GM15510 (cell line): ENCODE data around the gene HSPB3.

Source experiments
- POLR2A ChIP-seq: IDR thresholded peaks from 3 replicates; pipeline ENCODE4 v1.6.1; 2011; ENCODE audit warnings: borderline replicate concordance; ENCODE audit not compliant: insufficient read length; ENCODE audit errors: extremely low read depth

HSPB3 gene

GRCh38 chr5:54484219-54484894 is 28.9 kb downstream of the HSPB3 start:
- TF ChIP-seq POLR2A, result no peak

GRCh38 chr5:54491326-54491725 is 35.8 kb downstream of the HSPB3 start:
- no peak for TF ChIP-seq POLR2A

GRCh38 chr5:54492178-54492577 is 36.7 kb downstream of the HSPB3 start:
- TF ChIP-seq POLR2A, result no peak

GRCh38 chr5:54495027-54495426 is 39.5 kb downstream of the HSPB3 start:
- TF ChIP-seq POLR2A, result no peak
